Right ventricle myocardium superior (tissue), 1 donor: ENCODE measurements around the gene SMOC2. TPM values are rescaled to one million over a fixed set of nuclear protein-coding genes. Genes with fewer than 3 reads are reported as not detected.
"Not testable (repeated sequence)": the region's sequence is repeated elsewhere in the genome, so short reads cannot be mapped to it uniquely, and the experiment has no call there.

Source experiments
- ATAC-seq: fragments of 200-7000 bp; cut with Tn5 transposase; one replicate; pipeline ENCODE4 v1.9.1; 2020; ENCODE audit warnings: mild to moderate bottlenecking; ENCODE audit not compliant: poor library complexity
- DNase-seq: peaks from one replicate; pipeline ENCODE4 v3.0.0-alpha.2; 2020
- intact Hi-C: fragments of 100-400 bp; cut with DNase I; formaldehyde crosslinking; loops from one replicate; pipeline ENCODE4 v1.11.2; 2022
- total RNA-seq: library from RNA; stranded (reverse); fragmentation: NEBNext Ultra II Directional; extraction: Animal tissue kit (Norgen Biotek cat#: 25700); gene quantifications from one replicate; pipeline ENCODE4 v1.2.1, GENCODE V29; 2021
- donor health status: DM: no; HTN: yes; CAD: no; lungs with severe emphysema.

SMOC2 gene
- total RNA-seq, 1 donor from 2014 or later: 10.9 TPM

GRCh38 chr6:168674595-168674994 lies 233.6 kb downstream of the SMOC2 start:
- no peak for ATAC-seq
- DNase-seq: peak; percentile 37
- intact Hi-C loops: no loop called here

DNA sequence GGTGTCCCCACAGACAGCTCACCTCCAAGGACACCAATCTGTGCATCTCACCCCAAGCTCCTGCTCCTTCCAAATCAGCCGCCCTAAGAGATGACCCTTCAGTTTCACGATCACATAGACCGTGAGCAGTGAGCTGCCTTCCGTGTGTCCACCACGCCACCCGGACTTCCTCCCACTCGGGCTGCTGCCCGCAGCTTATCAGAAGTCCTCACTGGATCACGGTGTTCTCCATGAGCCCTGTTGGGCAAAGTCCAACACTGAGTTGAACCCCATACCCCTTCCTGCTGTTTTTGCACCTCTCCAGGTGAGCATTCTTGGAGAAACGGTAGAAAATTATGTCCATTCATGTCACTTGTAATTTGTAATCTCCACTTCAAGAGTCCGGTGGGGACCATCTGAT lies 234.4 kb downstream of the SMOC2 start:
- ATAC-seq: no peak
- intact Hi-C loops: no loop called here

GRCh38 chr6:168675933-168676551 lies 235.1 kb downstream of the SMOC2 start:
- ATAC-seq (no peak), DNase-seq (no peak)
- intact Hi-C loops: no loop called here

More for the DNA sequence above, 234.4 kb downstream of the SMOC2 start:
- DNase-seq: no peak

DNA sequence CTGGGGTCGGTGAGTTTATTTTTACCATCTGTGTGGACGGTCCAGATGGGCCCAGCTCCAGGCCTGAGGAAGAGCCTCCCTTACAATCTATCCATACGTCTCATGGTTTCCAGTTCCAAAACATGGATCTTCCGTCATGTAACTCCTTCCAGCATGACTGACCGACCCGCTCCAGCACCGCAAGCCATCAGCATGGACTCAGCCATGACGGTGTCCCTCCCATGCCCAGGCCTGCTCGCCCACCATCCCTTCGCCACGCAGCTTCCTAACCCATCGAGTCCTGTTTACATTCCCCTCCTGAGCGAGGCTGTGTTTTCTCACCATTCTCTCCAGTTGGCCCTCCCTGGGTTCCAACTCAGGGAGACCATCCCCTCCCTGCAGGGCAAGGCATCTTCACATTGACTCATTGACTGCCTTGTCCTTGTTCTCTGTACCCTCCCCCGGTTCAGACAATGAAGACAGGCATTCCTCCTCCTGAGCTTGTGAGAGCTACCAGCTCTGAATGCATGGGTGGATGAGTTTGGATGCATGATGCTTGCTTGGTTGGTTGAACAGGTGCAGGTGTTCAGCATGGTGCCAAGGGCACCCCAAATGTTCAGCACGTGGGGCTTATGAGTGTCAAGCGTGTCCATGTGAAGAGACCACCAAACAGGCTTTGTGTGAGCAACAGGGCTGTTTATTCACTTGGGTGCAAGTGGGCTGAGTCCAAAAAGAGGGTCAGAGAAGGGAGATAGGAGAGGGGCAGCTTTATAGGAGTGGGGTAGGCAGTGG lies 235.8 kb downstream of the SMOC2 start:
- DNase-seq: peak; percentile 23
- no peak for ATAC-seq
- intact Hi-C loops: no loop called here

DNA sequence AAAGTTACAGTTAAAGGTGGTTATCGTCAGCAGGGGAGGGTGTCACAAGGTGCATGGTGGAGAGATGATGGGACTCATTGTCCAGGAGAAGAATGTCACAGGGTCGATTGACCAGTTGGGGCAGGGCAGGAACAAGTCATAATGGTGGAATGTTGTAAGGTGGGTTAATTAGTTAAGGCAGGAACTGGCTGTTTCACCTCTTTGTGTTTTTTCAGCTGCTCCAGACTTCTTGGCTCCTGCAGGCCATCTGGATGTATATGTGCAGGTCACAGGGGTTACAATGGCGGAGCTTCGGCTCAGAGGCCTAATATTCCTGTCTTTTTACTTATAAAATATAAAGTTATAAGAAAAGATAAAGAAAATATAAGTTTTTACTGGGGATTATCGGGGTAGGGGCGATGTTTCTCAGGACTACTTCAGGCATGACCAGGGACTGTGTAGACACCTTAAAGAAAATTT lies 236.4 kb downstream of the SMOC2 start:
- DNase-seq, ATAC-seq, intact Hi-C loops: not testable (repeated sequence)

GRCh38 chr6:168678077-168678476 lies 237.1 kb downstream of the SMOC2 start:
- no peak for DNase-seq
- intact Hi-C loops: no loop called here
- ATAC-seq: no peak

DNA sequence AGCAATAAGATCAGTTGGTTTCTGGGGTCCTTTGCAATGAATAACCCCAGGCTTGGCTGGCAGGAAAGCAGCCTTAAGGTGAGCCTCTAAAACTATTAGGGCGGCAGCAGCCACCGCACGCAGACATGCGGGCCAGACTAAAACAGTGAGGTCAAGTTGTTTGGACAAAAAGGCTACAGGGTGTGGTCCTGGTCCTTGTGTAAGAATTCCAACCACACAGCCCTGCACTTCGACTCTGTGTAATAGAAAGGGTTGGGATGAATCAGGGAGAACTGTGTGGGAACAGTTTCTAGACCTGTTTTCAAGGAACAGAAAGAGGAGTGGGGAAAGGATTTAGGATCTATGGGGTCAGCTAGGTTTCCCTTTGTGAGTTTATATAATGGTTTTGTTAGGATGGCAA lies 237.6 kb downstream of the SMOC2 start:
- ATAC-seq: no peak
- intact Hi-C loops: no loop called here

GRCh38 chr6:168681748-168682147 lies 240.8 kb downstream of the SMOC2 start:
- ATAC-seq (no peak), DNase-seq (peak; percentile 11)
- intact Hi-C loops: no loop called here

More for the DNA sequence above, 237.6 kb downstream of the SMOC2 start:
- peak; percentile 7 for DNase-seq

DNA sequence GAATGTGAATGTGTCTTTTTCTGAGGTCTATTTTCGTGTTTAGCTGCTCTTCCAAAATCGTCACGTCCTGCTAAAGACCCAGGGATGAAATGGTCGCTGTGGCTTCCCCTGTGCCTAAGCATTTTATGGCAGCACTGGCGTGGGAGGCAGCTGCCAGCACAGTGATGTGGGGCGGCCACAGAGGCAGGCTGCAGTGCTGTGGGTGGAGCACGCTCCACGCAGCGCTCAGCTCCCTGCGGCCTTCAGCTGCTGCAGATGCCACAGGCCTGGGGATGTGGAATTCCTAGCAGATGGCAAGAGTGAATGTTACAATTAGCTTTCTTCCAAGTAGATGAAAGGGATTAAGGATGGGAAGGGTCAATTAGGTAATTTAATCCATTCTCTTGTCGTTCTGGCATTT lies 242.6 kb downstream of the SMOC2 start:
- ATAC-seq: no peak
- no peak for DNase-seq
- intact Hi-C loops: no loop called here

- ATAC-seq (no peak), DNase-seq (no peak)
- intact Hi-C loops: no loop called here
These were observed 243.5 kb downstream of the SMOC2 start for GRCh38 chr6:168684471-168684870.

DNA sequence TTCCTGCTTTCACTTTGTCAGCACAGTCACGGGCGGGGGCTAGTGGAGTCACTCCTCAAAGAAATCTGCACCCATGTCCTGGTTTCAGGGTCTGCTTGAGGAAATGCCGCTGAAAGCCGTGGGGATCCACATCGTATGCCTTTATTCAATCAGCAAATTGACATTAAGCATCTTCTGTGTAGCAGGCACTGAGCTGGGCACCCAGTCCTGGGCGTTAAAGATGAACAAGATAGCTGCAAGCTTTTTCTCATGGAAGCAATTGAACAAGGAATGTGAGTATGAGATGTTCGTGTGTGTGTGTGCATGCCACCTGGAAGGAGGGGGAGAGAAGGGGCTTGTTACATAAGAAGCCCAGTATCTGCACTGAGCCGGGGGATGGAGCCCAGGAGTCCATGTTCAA lies 243.9 kb downstream of the SMOC2 start:
- no peak for DNase-seq
- no peak for ATAC-seq
- intact Hi-C loops: no loop called here

DNA sequence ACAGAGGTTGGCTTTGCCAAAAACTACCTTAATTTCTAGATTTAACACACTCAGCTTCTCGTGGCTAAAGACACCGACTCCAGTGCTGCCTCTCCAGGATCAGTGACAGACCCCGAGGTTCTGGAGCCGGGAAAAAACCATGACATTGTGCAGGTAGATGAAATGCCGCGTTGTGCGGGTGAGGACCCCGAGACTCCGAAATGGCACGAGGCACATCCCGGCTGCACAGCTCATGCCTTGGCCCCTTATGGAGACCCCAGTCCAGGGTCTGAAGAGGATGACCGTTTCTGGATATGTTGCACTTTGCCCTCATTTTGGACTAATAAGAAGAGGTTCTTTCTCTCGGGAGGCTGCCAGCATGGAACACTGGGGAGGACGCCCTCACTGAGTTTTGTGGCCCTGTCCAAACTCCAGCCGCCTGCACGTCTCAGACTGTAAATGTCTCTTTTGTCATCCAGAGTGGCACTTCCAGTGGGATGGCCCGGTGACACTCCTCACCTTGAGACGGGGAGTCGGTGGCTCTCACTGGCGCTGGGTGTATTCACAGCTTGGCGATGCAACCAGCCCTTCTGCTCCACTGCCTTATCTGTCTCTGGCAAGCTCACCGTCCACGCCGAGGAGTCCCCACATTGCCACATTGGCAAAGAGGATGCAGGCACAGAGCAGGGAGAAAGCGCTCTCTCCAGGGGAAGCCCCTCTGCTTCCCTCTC lies 245.2 kb downstream of the SMOC2 start:
- ATAC-seq (no peak), DNase-seq (no peak)
- intact Hi-C loops: no loop called here

- DNase-seq (no peak), ATAC-seq (no peak)
- intact Hi-C loops: no loop called here
These were observed 246.1 kb downstream of the SMOC2 start for GRCh38 chr6:168686831-168687730.

GRCh38 chr6:168690271-168690670 lies 249.3 kb downstream of the SMOC2 start:
- intact Hi-C loops: no loop called here
- DNase-seq (no peak), ATAC-seq (no peak)

- intact Hi-C loops: no loop called here
- ATAC-seq: no peak
These were observed 250.8 kb downstream of the SMOC2 start for GRCh38 chr6:168691774-168692173.

DNA sequence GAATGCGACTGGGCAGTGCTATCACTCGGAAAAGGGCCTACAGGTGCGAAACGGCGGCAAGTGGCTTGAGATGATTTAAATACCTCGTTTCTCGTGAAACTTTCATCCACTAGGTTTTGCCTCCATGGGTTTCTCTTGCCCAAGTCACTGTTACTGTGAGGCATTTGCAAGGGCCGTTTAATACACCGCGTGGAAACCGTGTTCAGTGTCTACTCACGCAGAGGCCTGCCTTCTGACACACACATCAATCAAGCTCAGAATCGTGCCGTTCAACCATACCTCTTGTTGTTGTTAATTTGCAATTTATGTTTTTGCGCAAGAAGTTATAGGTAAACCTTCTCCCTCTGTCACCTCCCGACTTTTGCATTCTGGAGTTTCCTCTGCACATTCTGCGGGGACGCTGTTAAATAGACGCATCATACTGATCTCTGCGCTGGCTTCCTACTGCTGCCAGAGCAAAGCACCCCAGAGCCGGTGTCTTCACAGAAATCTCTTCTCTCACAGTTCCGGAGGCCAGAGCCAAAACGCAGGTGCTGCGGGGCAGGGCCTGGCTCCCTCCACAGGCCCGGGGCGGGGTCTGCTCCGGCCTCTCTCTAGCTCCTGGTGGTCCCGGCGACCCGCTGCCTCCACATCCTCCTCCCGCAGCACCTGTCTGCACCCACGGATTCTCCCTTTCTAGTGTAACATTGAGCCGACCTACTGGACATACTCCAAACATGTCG lies 251.4 kb downstream of the SMOC2 start:
- ATAC-seq (no peak), DNase-seq (no peak)
- intact Hi-C loops: no loop called here

More at GRCh38 chr6:168691774-168692173, 250.8 kb downstream of the SMOC2 start:
- no peak for DNase-seq

- DNase-seq, intact Hi-C loops: not testable (repeated sequence)
- peak; percentile 92 for ATAC-seq
These were observed 251.9 kb downstream of the SMOC2 start for GRCh38 chr6:168692915-168693257.

- intact Hi-C loops, DNase-seq: not testable (repeated sequence)
- peak; percentile 82 for ATAC-seq
These were observed 253.8 kb downstream of the SMOC2 start for GRCh38 chr6:168694797-168695196.
